Epithelial cell of esophagus (primary cell): ENCODE measurements around the gene COL4A2.

Experiments
- DNase-seq: peaks from one replicate; pipeline ENCODE4 v3.0.0; 2010; ENCODE audit warnings: low read depth
- H3K4me3 ChIP-seq: 2 replicates; pipeline ENCODE4 v1.5.1; 2011; ENCODE audit warnings: mild to moderate bottlenecking, low read length, control low read depth
- CTCF ChIP-seq: IDR thresholded peaks from 2 replicates; pipeline ENCODE4 v1.5.1; 2011; ENCODE audit warnings: low read depth, mild to moderate bottlenecking, low read length, control low read depth, inconsistent platforms; ENCODE audit not compliant: insufficient read depth; ENCODE audit errors: missing control alignments

The COL4A2 gene

GRCh38 chr13:110365876-110366275 lies 58.8 kb downstream of the COL4A2 start:
- TF ChIP-seq CTCF: no peak
- H3K4me3 ChIP-seq: no peak overlapping the region
- no peak for DNase-seq

- H3K4me3 ChIP-seq: no peak overlapping the region
- no peak for TF ChIP-seq CTCF
- peak; percentile 39 for DNase-seq
Measured at GRCh38 chr13:110366733-110367132, 59.6 kb downstream of the COL4A2 start.

- no peak for DNase-seq
- no peak overlapping the region for H3K4me3 ChIP-seq
- no peak for TF ChIP-seq CTCF
Measured at GRCh38 chr13:110367620-110368019, 60.5 kb downstream of the COL4A2 start.

- no peak for DNase-seq
Measured at GRCh38 chr13:110368408-110368807, 61.3 kb downstream of the COL4A2 start.

DNA sequence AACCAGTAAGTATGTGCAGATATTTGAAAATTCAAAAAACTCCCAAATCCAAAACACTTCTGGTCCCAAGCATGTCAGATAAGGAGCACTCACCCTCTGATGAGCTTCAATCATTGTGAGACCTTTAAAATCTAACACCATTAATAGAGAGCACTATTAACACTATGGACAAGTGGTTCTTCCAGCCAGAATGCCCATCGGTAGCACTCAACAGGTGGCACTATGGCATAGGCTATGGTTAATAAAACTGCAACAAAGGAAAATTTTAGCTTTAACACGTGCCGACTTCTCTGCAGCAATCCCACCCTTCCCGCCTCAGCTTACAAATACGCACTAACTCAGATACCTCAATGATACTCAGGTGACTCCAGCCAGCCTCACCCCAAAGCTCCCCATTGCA lies 62.3 kb downstream of the COL4A2 start:
- H3K4me3 ChIP-seq: no peak overlapping the region
- DNase-seq: no peak
- no peak for TF ChIP-seq CTCF

More at GRCh38 chr13:110368408-110368807, 61.3 kb downstream of the COL4A2 start:
- H3K4me3 ChIP-seq: no peak overlapping the region
- no peak for TF ChIP-seq CTCF

DNA sequence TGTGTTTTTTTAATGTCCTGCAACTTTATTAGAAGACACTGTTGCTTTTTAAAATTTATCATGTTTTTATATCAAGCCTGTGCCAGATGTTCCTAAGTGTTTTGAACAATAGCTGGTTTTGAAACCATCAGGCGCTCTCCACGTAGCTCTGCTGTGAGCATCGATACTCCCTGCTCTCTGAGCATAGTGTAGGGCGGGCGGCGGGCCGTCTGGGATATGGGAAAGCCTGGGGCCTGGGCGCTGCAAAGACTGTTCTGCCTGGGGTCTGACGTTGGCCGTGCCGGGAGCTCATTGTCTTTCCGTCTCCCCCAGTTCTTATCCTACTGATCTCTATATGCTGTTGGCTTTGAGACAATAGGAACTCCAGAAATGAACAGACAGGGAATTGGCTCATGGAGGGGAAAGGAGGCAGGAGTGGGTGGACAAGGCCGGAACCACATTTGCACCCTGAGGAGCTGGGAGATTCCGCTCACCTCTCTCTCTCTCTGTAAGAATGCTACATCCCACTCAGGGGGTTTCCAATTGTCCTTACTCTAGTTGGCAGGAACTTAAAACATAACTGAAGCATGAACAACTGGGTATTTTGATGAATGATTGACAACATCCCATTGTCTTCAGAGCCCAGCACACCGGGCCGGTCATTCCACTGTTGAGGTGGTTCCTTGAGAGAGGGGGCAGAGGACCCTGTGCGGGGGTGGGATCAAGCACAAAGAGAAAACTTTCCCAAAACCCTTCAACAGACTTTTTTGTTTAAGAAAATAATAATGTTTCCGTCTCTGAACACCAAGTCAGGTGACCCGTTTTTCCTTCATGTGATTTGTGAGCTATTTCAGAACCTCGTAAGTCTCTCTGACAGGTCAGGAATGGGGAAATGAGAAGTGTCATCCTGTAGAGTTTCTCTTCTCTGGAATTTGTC lies 64.7 kb downstream of the COL4A2 start:
- TF ChIP-seq CTCF: no peak
- no peak overlapping the region for H3K4me3 ChIP-seq
- DNase-seq: peak; percentile 24

DNA sequence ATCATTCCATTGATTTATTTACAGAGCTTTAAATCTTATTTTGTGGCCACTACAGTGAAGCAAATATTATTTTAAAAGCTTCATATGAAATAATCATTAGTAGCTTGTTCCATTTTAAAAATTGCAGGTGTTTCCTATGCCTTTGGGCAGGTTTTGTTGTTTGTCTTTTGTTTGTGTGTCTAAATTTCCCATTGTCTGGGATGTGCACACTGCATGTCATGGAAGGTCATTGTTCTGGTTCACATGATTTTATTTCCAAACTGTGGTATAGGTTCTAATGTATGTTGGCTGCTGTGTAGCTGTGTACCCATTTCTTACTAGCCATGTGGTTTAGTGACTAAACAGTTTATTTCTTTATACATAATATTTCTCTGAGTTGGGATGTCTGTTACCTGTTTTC lies 65.6 kb downstream of the COL4A2 start:
- TF ChIP-seq CTCF: no peak
- H3K4me3 ChIP-seq: no peak overlapping the region
- no peak for DNase-seq
